IMR-90 (cell line): ENCODE results near the gene ING2. TPM values are rescaled to one million over a fixed set of nuclear protein-coding genes. Genes with fewer than 3 reads are reported as not detected.

ENCODE experiments used
- ATAC-seq: fragments of 200-7000 bp; cut with Tn5 transposase; 2 replicates; pipeline ENCODE4 v1.9.1; 2020; ENCODE audit warnings: low read depth, mild to moderate bottlenecking, moderate library complexity
- BruUV-seq: library from RNA; stranded (reverse); fragments of 400-500 nt; replicated peaks from 2 replicates; lab custom pipeline; 2021; lab: Mats Ljungman, UMichigan
- CTCF ChIA-PET: fragments of 300-600 bp; formaldehyde crosslinking; extraction: SDS; loops from one replicate; lab custom pipeline; 2021; ENCODE audit warnings: antibody characterized with exemption; lab: Yijun Ruan, JAX
- POLR2A ChIA-PET: fragments of 300-600 bp; sonication (Branson Sonifier 250); formaldehyde crosslinking; loops from one replicate; lab custom pipeline; 2022; ENCODE audit warnings: antibody characterized with exemption; ENCODE audit not compliant: unreplicated experiment; lab: Charles Lee
- DNase-seq: peaks from one replicate; pipeline ENCODE4 v3.0.0; 2013
- H2AFZ ChIP-seq: replicated peaks from 2 replicates; pipeline ENCODE3; 2013; ENCODE audit warnings: low read length, mild to moderate bottlenecking; ENCODE audit not compliant: poor library complexity
- H2AK5ac ChIP-seq: 2 replicates; pipeline ENCODE4 v1.6.1; 2013; ENCODE audit warnings: low read depth, low read length, inconsistent platforms
- H2AK9ac ChIP-seq: replicated peaks from 2 replicates; pipeline ENCODE3; 2013; ENCODE audit warnings: mild to moderate bottlenecking, low read depth, low read length, moderate library complexity; ENCODE audit not compliant: poor library complexity
- H2BK120ac ChIP-seq: 2 replicates; pipeline ENCODE4 v1.6.1; 2013; ENCODE audit warnings: low read depth, low read length, inconsistent platforms
- H2BK15ac ChIP-seq: 3 replicates; pipeline ENCODE4 v1.6.1; 2013; ENCODE audit warnings: low read depth, low read length, inconsistent platforms
- H2BK20ac ChIP-seq: 2 replicates; pipeline ENCODE4 v1.6.1; 2013; ENCODE audit warnings: low read depth, mild to moderate bottlenecking, inconsistent platforms, low read length, moderate library complexity
- H2BK5ac ChIP-seq: 2 replicates; pipeline ENCODE4 v1.6.1; 2013; ENCODE audit warnings: mild to moderate bottlenecking, low read depth, low read length, inconsistent platforms; ENCODE audit not compliant: poor library complexity, severe bottlenecking
- H3K14ac ChIP-seq: replicated peaks from 2 replicates; pipeline ENCODE4 v1.6.1; 2013; ENCODE audit warnings: low read depth, low read length, inconsistent platforms
- H3K18ac ChIP-seq: 2 replicates; pipeline ENCODE4 v1.6.1; 2013; ENCODE audit warnings: low read depth, low read length, control low read depth
- H3K23ac ChIP-seq: 2 replicates; pipeline ENCODE4 v1.6.1; 2013; ENCODE audit warnings: low read depth, low read length, inconsistent platforms
- H3K27ac ChIP-seq: 2 replicates; pipeline ENCODE4 v1.5.1; 2013; ENCODE audit warnings: mild to moderate bottlenecking, control low read depth, low read length; ENCODE audit not compliant: insufficient read depth
- H3K27me3 ChIP-seq: 2 replicates; pipeline ENCODE4 v1.6.1; 2013; ENCODE audit warnings: low read length; ENCODE audit not compliant: control insufficient read depth, insufficient read depth
- H3K36me3 ChIP-seq: 2 replicates; pipeline ENCODE4 v1.6.1; 2013; ENCODE audit warnings: low read length, mixed read lengths; ENCODE audit not compliant: control insufficient read depth, insufficient read depth
- H3K4ac ChIP-seq: 2 replicates; pipeline ENCODE4 v1.6.1; 2013; ENCODE audit warnings: low read depth, low read length, inconsistent platforms
- H3K4me1 ChIP-seq: 2 replicates; pipeline ENCODE4 v1.6.1; 2013; ENCODE audit warnings: low read length, mixed read lengths; ENCODE audit not compliant: control insufficient read depth, insufficient read depth
- H3K4me2 ChIP-seq: 2 replicates; pipeline ENCODE4 v1.6.1; 2013; ENCODE audit warnings: low read depth, mild to moderate bottlenecking, control low read depth, low read length, moderate library complexity
- H3K4me3 ChIP-seq: 2 replicates; pipeline ENCODE4 v1.5.1; 2013; ENCODE audit warnings: low read depth, mild to moderate bottlenecking, control low read depth, low read length, moderate library complexity; ENCODE audit not compliant: insufficient read depth
- H3K56ac ChIP-seq: 2 replicates; pipeline ENCODE4 v1.6.1; 2013; ENCODE audit warnings: low read length, inconsistent platforms; ENCODE audit not compliant: insufficient read depth; ENCODE audit errors: extremely low read depth
- H3K79me1 ChIP-seq, 2 experiments: 2 replicates each; pipeline ENCODE4 v1.6.1; 2013; ENCODE audit warnings: low read length in 2 of 2, inconsistent platforms in 1 of 2, low read depth in 1 of 2
- H3K9ac ChIP-seq: 2 replicates; pipeline ENCODE4 v1.6.1; 2013; ENCODE audit warnings: low read depth, low read length, control low read depth
- H3K9me1 ChIP-seq: 2 replicates; pipeline ENCODE4 v1.6.1; 2013; ENCODE audit warnings: low read length, inconsistent platforms; ENCODE audit not compliant: insufficient read depth
- H3K9me3 ChIP-seq: 2 replicates; pipeline ENCODE4 v1.6.1; 2013; ENCODE audit warnings: low read length; ENCODE audit not compliant: control insufficient read depth, insufficient read depth
- H4K20me1 ChIP-seq: 2 replicates; pipeline ENCODE4 v1.6.1; 2013; ENCODE audit warnings: low read length, inconsistent platforms; ENCODE audit not compliant: insufficient read depth
- H4K5ac ChIP-seq: 2 replicates; pipeline ENCODE4 v1.6.1; 2013; ENCODE audit warnings: mild to moderate bottlenecking, low read depth, low read length, control low read depth
- H4K8ac ChIP-seq, 2 experiments: 2 replicates each; pipeline ENCODE4 v1.6.1; 2013; ENCODE audit warnings: low read depth in 2 of 2, low read length in 2 of 2, control low read depth in 1 of 2, inconsistent platforms in 1 of 2
- H4K91ac ChIP-seq: 2 replicates; pipeline ENCODE4 v1.6.1; 2013; ENCODE audit warnings: low read depth, low read length, inconsistent platforms; ENCODE audit not compliant: insufficient read depth
- BHLHE40 ChIP-seq: fragments of 150-350 bp; IDR thresholded peaks from 2 replicates; pipeline ENCODE4 v1.6.1; 2016; ENCODE audit warnings: mild to moderate bottlenecking, low read depth, low read length
- CHD1 ChIP-seq: IDR thresholded peaks from 2 replicates; pipeline ENCODE4 v1.6.1; 2012; ENCODE audit warnings: low read depth, low read length, improper control_type of control experiment
- FOS ChIP-seq: fragments of 150-350 bp; IDR thresholded peaks from 2 replicates; pipeline ENCODE4 v1.6.1; 2016; ENCODE audit warnings: low read depth, low read length
- MAZ ChIP-seq: IDR thresholded peaks from 2 replicates; pipeline ENCODE4 v1.6.1; 2012; ENCODE audit warnings: low read depth, mild to moderate bottlenecking, low read length, improper control_type of control experiment, moderate library complexity, borderline replicate concordance
- MXI1 ChIP-seq: IDR thresholded peaks from 2 replicates; pipeline ENCODE4 v1.6.1; 2012; ENCODE audit warnings: low read depth, mild to moderate bottlenecking, low read length, moderate library complexity, borderline replicate concordance
- NFE2L2 ChIP-seq: fragments of 150-350 bp; IDR thresholded peaks from 2 replicates; pipeline ENCODE4 v1.6.1; 2016; ENCODE audit warnings: low read depth, mild to moderate bottlenecking, low read length
- POLR2A ChIP-seq: IDR thresholded peaks from 2 replicates; pipeline ENCODE4 v1.6.1; 2012; ENCODE audit warnings: mild to moderate bottlenecking, low read depth, low read length
- RAD21 ChIP-seq: IDR thresholded peaks from 2 replicates; pipeline ENCODE4 v1.6.1; 2012; ENCODE audit warnings: low read length, improper control_type of control experiment
- RCOR1 ChIP-seq: IDR thresholded peaks from 2 replicates; pipeline ENCODE4 v1.6.1; 2012; ENCODE audit warnings: mild to moderate bottlenecking, low read length, improper control_type of control experiment; ENCODE audit not compliant: insufficient replicate concordance
- RFX5 ChIP-seq: IDR thresholded peaks from 2 replicates; pipeline ENCODE4 v1.8.0; 2012; ENCODE audit warnings: low read depth, mild to moderate bottlenecking, low read length, moderate library complexity
- USF2 ChIP-seq: fragments of 150-350 bp; IDR thresholded peaks from 2 replicates; pipeline ENCODE4 v1.6.1; 2017; ENCODE audit warnings: mild to moderate bottlenecking, antibody characterized with exemption, low read length, low read depth
- WGBS, 2 experiments: methylation state at CpG; one replicate each; pipeline versions ENCODE4 v1.1.5 to v1.1.7; 2013; ENCODE audit warnings: missing lambda C conversion rate in 2 of 2; ENCODE audit not compliant: insufficient read length in 1 of 2; ENCODE audit errors: extremely low coverage in 2 of 2; 5-methylcytosine and 5-hydroxymethylcytosine counted together
- dilution Hi-C: fragments of 300-500 bp; cut with HindIII; formaldehyde crosslinking; loops from one replicate; pipeline ENCODE4 v1.14.3; 2018; ENCODE audit warnings: low sequenced_read_pairs; ENCODE audit not compliant: unreplicated experiment
- in situ Hi-C: fragments of 300-500 bp; cut with MboI; formaldehyde crosslinking; loops from 3 replicates; pipeline ENCODE4 v1.14.3; 2019; ENCODE audit warnings: low sequenced_read_pairs, inconsistent platforms, mixed read lengths
- intact Hi-C: fragments of 100-400 bp; cut with micrococcal nuclease; formaldehyde crosslinking; loops from 2 replicates; pipeline ENCODE4 v1.10.0; 2022
- polyA plus RNA-seq, 3 experiments: library from polyadenylated mRNA; depleted of rRNA; stranded (reverse); fragments of >200 nt; gene quantifications; 2 replicates each; pipeline ENCODE4 v1.2.3, GENCODE V29; 2012; ENCODE audit warnings: low replicate concordance in 1 of 3
- total RNA-seq: library from RNA; depleted of rRNA; stranded (reverse); fragments of >200 nt; gene quantifications from 2 replicates; pipeline ENCODE4 v1.2.3, GENCODE V29; 2012
- TF ChIP-seq, protein P1 (sequence below): conservative IDR thresholded peaks from 2 replicates; pipeline ENCODE4 v1.5.1; 2012; ENCODE audit warnings: mild to moderate bottlenecking, low read depth, low read length, improper control_type of control experiment
- TF ChIP-seq, protein P2 (sequence below): fragments of 150-350 bp; IDR thresholded peaks from 2 replicates; pipeline ENCODE4 v1.6.1; 2016; ENCODE audit warnings: low read depth, mild to moderate bottlenecking, low read length, moderate library complexity, borderline replicate concordance

Gene ING2
- total and polyA plus RNA-seq, 2 of the 4 experiments (the other 2 are of a cell fraction), result 2.5 to 9.5 TPM

GRCh38 chr4:183544109-183544508, 39.3 kb downstream of the ING2 start:
- CTCF ChIA-PET, result no interaction called here
- Histone ChIP-seq H2BK5ac (no peak overlapping the region), H3K56ac (no peak overlapping the region), H3K4me2 (no peak overlapping the region), H3K9ac (no peak overlapping the region), H3K4me1 (peaks cover 8% of the 10 kb centered on the region; the same call in 1 of the 2 replicates), H3K4me3 (no peak overlapping the region), H3K36me3 (no peaks in the 10 kb centered on the region), H2AFZ (no peak overlapping the region), H4K91ac (no peak overlapping the region), H2BK20ac (no peak overlapping the region), H2AK9ac (no peak overlapping the region), H3K27me3 (no peaks in the 10 kb centered on the region), H3K9me1 (no peaks in the 10 kb centered on the region), H4K20me1 (no peaks in the 10 kb centered on the region), H2BK120ac (no peak overlapping the region), H3K27ac (no peak overlapping the region), H3K4ac (no peak overlapping the region), H4K5ac (no peak overlapping the region), H3K18ac (no peak overlapping the region), H3K79me1 (no peaks in the 10 kb centered on the region), H3K9me3 (peaks cover 4% of the 10 kb centered on the region), H4K8ac (no peak overlapping the region), H3K14ac (no peak overlapping the region), H2BK15ac (no peak overlapping the region), H3K23ac (no peak overlapping the region), H2AK5ac (no peak overlapping the region)
- dilution Hi-C loops (no loop called here), intact Hi-C loops (no loop called here), in situ Hi-C loops (no loop called here)
- TF ChIP-seq MXI1 (no peak), MAZ (no peak), FOS (no peak), RFX5 (no peak), NFE2L2 (no peak), POLR2A (no peak), RCOR1 (no peak), BHLHE40 (no peak), CHD1 (no peak), USF2 (no peak), RAD21 (no peak)
- TF ChIP-seq, protein P1, sequence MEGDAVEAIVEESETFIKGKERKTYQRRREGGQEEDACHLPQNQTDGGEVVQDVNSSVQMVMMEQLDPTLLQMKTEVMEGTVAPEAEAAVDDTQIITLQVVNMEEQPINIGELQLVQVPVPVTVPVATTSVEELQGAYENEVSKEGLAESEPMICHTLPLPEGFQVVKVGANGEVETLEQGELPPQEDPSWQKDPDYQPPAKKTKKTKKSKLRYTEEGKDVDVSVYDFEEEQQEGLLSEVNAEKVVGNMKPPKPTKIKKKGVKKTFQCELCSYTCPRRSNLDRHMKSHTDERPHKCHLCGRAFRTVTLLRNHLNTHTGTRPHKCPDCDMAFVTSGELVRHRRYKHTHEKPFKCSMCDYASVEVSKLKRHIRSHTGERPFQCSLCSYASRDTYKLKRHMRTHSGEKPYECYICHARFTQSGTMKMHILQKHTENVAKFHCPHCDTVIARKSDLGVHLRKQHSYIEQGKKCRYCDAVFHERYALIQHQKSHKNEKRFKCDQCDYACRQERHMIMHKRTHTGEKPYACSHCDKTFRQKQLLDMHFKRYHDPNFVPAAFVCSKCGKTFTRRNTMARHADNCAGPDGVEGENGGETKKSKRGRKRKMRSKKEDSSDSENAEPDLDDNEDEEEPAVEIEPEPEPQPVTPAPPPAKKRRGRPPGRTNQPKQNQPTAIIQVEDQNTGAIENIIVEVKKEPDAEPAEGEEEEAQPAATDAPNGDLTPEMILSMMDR, result no peak
- TF ChIP-seq, protein P2, sequence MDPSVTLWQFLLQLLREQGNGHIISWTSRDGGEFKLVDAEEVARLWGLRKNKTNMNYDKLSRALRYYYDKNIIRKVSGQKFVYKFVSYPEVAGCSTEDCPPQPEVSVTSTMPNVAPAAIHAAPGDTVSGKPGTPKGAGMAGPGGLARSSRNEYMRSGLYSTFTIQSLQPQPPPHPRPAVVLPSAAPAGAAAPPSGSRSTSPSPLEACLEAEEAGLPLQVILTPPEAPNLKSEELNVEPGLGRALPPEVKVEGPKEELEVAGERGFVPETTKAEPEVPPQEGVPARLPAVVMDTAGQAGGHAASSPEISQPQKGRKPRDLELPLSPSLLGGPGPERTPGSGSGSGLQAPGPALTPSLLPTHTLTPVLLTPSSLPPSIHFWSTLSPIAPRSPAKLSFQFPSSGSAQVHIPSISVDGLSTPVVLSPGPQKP, result no peak
- DNase-seq, result peak; percentile 2
- no peak for ATAC-seq
- WGBS, 2 experiments, result 87% methylated on average over 2 of the region's 5 CpGs; no CpG with 5 or more reads in 1 of the 2 experiments
- POLR2A ChIA-PET, result no interaction called here
- BruUV-seq, result no TSS peak
